Osteoblast (primary cell): ENCODE data around the gene SORCS2. TPM values are rescaled to one million over a fixed set of nuclear protein-coding genes. Genes with fewer than 3 reads are reported as not detected.

Experiments used
- DNase-seq: peaks from one replicate; pipeline ENCODE4 v3.0.0; 2011; ENCODE audit warnings: low spot score, mixed read lengths; ENCODE audit not compliant: insufficient read length; ENCODE audit errors: missing footprints
- H2AFZ ChIP-seq: 2 replicates; pipeline ENCODE4 v1.6.0; 2011; ENCODE audit warnings: mild to moderate bottlenecking, low read length
- H3K27ac ChIP-seq: 2 replicates; pipeline ENCODE4 v1.5.1; 2011; ENCODE audit warnings: mild to moderate bottlenecking, low read depth, low read length, moderate library complexity
- H3K27me3 ChIP-seq: 2 replicates; pipeline ENCODE4 v1.6.0; 2012; ENCODE audit warnings: mild to moderate bottlenecking, control low read depth, inconsistent platforms, low read length, moderate library complexity; ENCODE audit not compliant: insufficient read depth
- H3K36me3 ChIP-seq: 2 replicates; pipeline ENCODE4 v1.5.1; 2011; ENCODE audit warnings: mild to moderate bottlenecking, low read length, control low read depth, moderate library complexity; ENCODE audit not compliant: insufficient read depth
- H3K4me1 ChIP-seq: 2 replicates; pipeline ENCODE4 v1.5.1; 2011; ENCODE audit warnings: mild to moderate bottlenecking, low read length, control low read depth, moderate library complexity; ENCODE audit not compliant: insufficient read depth
- H3K4me2 ChIP-seq: 2 replicates; pipeline ENCODE4 v1.6.0; 2011; ENCODE audit warnings: mild to moderate bottlenecking, low read length; ENCODE audit not compliant: insufficient read depth
- H3K4me3 ChIP-seq: fragments of 200-600 bp; sonication (generic); 3 replicates; pipeline ENCODE4 v1.5.1; 2012; ENCODE audit warnings: mild to moderate bottlenecking, low read length, inconsistent platforms; ENCODE audit not compliant: insufficient read depth
- H3K79me2 ChIP-seq: 2 replicates; pipeline ENCODE4 v1.6.0; 2012; ENCODE audit warnings: mild to moderate bottlenecking, low read length, control low read depth, inconsistent platforms; ENCODE audit not compliant: insufficient read depth
- H3K9me3 ChIP-seq: 2 replicates; pipeline ENCODE4 v1.5.1; 2011; ENCODE audit warnings: low read depth, low read length, control low read depth
- H4K20me1 ChIP-seq: 2 replicates; pipeline ENCODE4 v1.6.0; 2012; ENCODE audit warnings: mild to moderate bottlenecking, low read length, control low read depth; ENCODE audit not compliant: insufficient read depth
- CTCF ChIP-seq: IDR thresholded peaks from 2 replicates; pipeline ENCODE4 v1.5.1; 2011; ENCODE audit warnings: mild to moderate bottlenecking, low read depth, low read length, moderate library complexity; ENCODE audit errors: extremely low read depth
- total RNA-seq: library from RNA; depleted of rRNA; stranded (reverse); fragments of >200 nt; gene quantifications from 2 replicates; pipeline ENCODE4 v1.2.3, GENCODE V29; 2012

The SORCS2 gene
- total RNA-seq, 1 donor: 9.0 TPM

- H3K4me2 ChIP-seq: no peak overlapping the region
- no peak overlapping the region for H2AFZ ChIP-seq
- no peak for TF ChIP-seq CTCF
- no peak overlapping the region for H3K27ac ChIP-seq
- no peaks in the 10 kb centered on the region for H3K4me1 ChIP-seq
- H3K9me3 ChIP-seq: no peaks in the 10 kb centered on the region
- H4K20me1 ChIP-seq: no peaks in the 10 kb centered on the region
- no peaks in the 10 kb centered on the region for H3K36me3 ChIP-seq
- H3K4me3 ChIP-seq: no peak overlapping the region
- no peaks in the 10 kb centered on the region for H3K79me2 ChIP-seq
- H3K27me3 ChIP-seq: peaks cover 44% of the 10 kb centered on the region
- no peak for DNase-seq
These were observed 206.6 kb downstream of the SORCS2 start for GRCh38 chr4:7398788-7399439.

GRCh38 chr4:7399440-7400234, 207.3 kb downstream of the SORCS2 start:
- no peaks in the 10 kb centered on the region for H3K36me3 ChIP-seq
- no peak overlapping the region for H3K27ac ChIP-seq
- no peak overlapping the region for H3K4me3 ChIP-seq
- H2AFZ ChIP-seq: no peak overlapping the region
- H4K20me1 ChIP-seq: no peaks in the 10 kb centered on the region
- no peak for TF ChIP-seq CTCF
- no peak overlapping the region for H3K4me2 ChIP-seq
- peaks cover 38% of the 10 kb centered on the region for H3K27me3 ChIP-seq
- DNase-seq: no peak
- no peaks in the 10 kb centered on the region for H3K4me1 ChIP-seq
- no peaks in the 10 kb centered on the region for H3K9me3 ChIP-seq
- no peaks in the 10 kb centered on the region for H3K79me2 ChIP-seq

- H3K36me3 ChIP-seq: no peaks in the 10 kb centered on the region
- no peak overlapping the region for H3K4me3 ChIP-seq
- H2AFZ ChIP-seq: no peak overlapping the region
- no peaks in the 10 kb centered on the region for H3K4me1 ChIP-seq
- H3K79me2 ChIP-seq: no peaks in the 10 kb centered on the region
- H3K4me2 ChIP-seq: no peak overlapping the region
- DNase-seq: no peak
- no peaks in the 10 kb centered on the region for H4K20me1 ChIP-seq
- no peaks in the 10 kb centered on the region for H3K9me3 ChIP-seq
- no peak for TF ChIP-seq CTCF
- no peak overlapping the region for H3K27ac ChIP-seq
- H3K27me3 ChIP-seq: peaks cover 35% of the 10 kb centered on the region
These were observed 208.4 kb downstream of the SORCS2 start for GRCh38 chr4:7400671-7401298.

GRCh38 chr4:7402526-7402925, 210.2 kb downstream of the SORCS2 start:
- no peak for DNase-seq
- no peak for TF ChIP-seq CTCF
- Histone ChIP-seq H3K9me3 (no peaks in the 10 kb centered on the region), H3K27ac (no peak overlapping the region), H3K36me3 (no peaks in the 10 kb centered on the region), H2AFZ (no peak overlapping the region), H3K4me2 (no peak overlapping the region), H4K20me1 (no peaks in the 10 kb centered on the region), H3K79me2 (no peaks in the 10 kb centered on the region), H3K4me3 (no peak overlapping the region), H3K4me1 (no peaks in the 10 kb centered on the region), H3K27me3 (peaks cover 30% of the 10 kb centered on the region)
